ENCODE data around the gene USP40. TPM values are rescaled to one million over a fixed set of nuclear protein-coding genes. Genes with fewer than 3 reads are reported as not detected.
A peak's percentile ranks its signal among the peaks of the same experiment; 100 is the strongest.

USP40 gene
- polyA plus RNA-seq, 3 donors = 4.0 to 13.5 (median 5.1) TPM

GRCh38 chr2:233439191-233439590 lies 127.4 kb downstream of the USP40 start:
- peaks cover 11% of the 10 kb centered on the region for H3K4me1 Mint-ChIP-seq
- DNase-seq = no peak

GRCh38 chr2:233438573-233439147 lies 127.9 kb downstream of the USP40 start:
- Histone ChIP-seq H4K20me1 (ENCODE audit: insufficient read depth, low read length) (peaks cover 90% of the 10 kb centered on the region), H3K9ac (ENCODE audit: insufficient read depth, low read length, poor library complexity, severe bottlenecking) (no peak overlapping the region), H3K4me1 (ENCODE audit: control insufficient read depth in 1 of 2, insufficient read depth in 2 of 2, low read length in 2 of 2) (peaks cover 3 to 7% of the 10 kb centered on the region in 2 donors), H3K9me3 (replicated peaks in 1 of 2; ENCODE audit: control insufficient read depth in 1 of 2, insufficient read depth in 1 of 2, low read length in 2 of 2) (no peaks in the 10 kb centered on the region), H3K79me2 (ENCODE audit: insufficient read depth, low read length) (peaks cover 26% of the 10 kb centered on the region), H2AFZ (ENCODE audit: insufficient read depth, low read depth, low read length, poor library complexity, severe bottlenecking) (no peak overlapping the region), H3K27me3 (ENCODE audit: control insufficient read depth in 2 of 2, insufficient read depth in 2 of 2, low read length in 2 of 2) (no peaks in the 10 kb centered on the region), H3K4me2 (replicated peaks; ENCODE audit: extremely low read depth, low read length, poor library complexity, severe bottlenecking) (no peak overlapping the region), H3K4me3 (replicated peaks in 1 of 3; ENCODE audit: low read depth in 2 of 3, low read length in 3 of 3) (no peak overlapping the region), H3K36me3 (replicated peaks in 1 of 2; ENCODE audit: control insufficient read depth in 1 of 2, insufficient read depth in 2 of 2, low read length in 2 of 2) (peaks cover 78 to 98% of the 10 kb centered on the region in 2 donors), H3K27ac (ENCODE audit: low read depth in 1 of 2, low read length in 2 of 2) (no peak overlapping the region)
- Mint-ChIP-seq H3K9me3 (no peaks in the 10 kb centered on the region), H3K4me1 (peaks cover 11% of the 10 kb centered on the region), H3K4me3 (no peak overlapping the region), H3K27me3 (ENCODE audit: low read depth in 3 of 3) (no peaks in the 10 kb centered on the region), H3K36me3 (peaks cover 78 to 94% of the 10 kb centered on the region in 2 donors), H3K27ac (peak overlapping the region in 1 of 7 donors; percentile 12)
- intact Hi-C loops (cut with micrococcal nuclease) = no loop called here
- TF ChIP-seq CTCF (IDR thresholded peaks at IDR 0.05) = no peak
- DNase-seq = no peak
- 98% methylated on average over 10 of the region's 15 CpGs for whole genome bisulfite sequencing (ENCODE audit: insufficient coverage)

More at GRCh38 chr2:233439191-233439590, 127.4 kb downstream of the USP40 start:
- H3K4me1 ChIP-seq (ENCODE audit: control insufficient read depth in 1 of 2, insufficient read depth in 2 of 2, low read length in 2 of 2) = peaks cover 3 to 7% of the 10 kb centered on the region in 2 donors
- Mint-ChIP-seq H3K27me3 (ENCODE audit: low read depth in 3 of 3) (no peaks in the 10 kb centered on the region), H3K36me3 (peaks cover 82 to 97% of the 10 kb centered on the region in 2 donors), H3K4me3 (no peak overlapping the region), H3K9me3 (no peaks in the 10 kb centered on the region), H3K27ac (peak overlapping the region in 1 of 7 donors; percentile 12)
- WGBS (ENCODE audit: insufficient coverage) = 91% methylated on average over 5 of the region's 9 CpGs
- intact Hi-C loops (cut with micrococcal nuclease) = no loop called here
- H4K20me1 ChIP-seq (ENCODE audit: insufficient read depth, low read length) = peaks cover 90% of the 10 kb centered on the region
- H3K27me3 ChIP-seq (ENCODE audit: control insufficient read depth in 2 of 2, insufficient read depth in 2 of 2, low read length in 2 of 2) = no peaks in the 10 kb centered on the region
- no peak for TF ChIP-seq CTCF (IDR thresholded peaks at IDR 0.05)
- H3K79me2 ChIP-seq (ENCODE audit: insufficient read depth, low read length) = peaks cover 26% of the 10 kb centered on the region
- no peaks in the 10 kb centered on the region for H3K9me3 ChIP-seq (replicated peaks in 1 of 2; ENCODE audit: control insufficient read depth in 1 of 2, insufficient read depth in 1 of 2, low read length in 2 of 2)
- H3K4me3 ChIP-seq (replicated peaks in 1 of 3; ENCODE audit: low read depth in 2 of 3, low read length in 3 of 3) = no peak overlapping the region
- peaks cover 83 to 100% of the 10 kb centered on the region in 2 donors for H3K36me3 ChIP-seq (replicated peaks in 1 of 2; ENCODE audit: control insufficient read depth in 1 of 2, insufficient read depth in 2 of 2, low read length in 2 of 2)
- H3K27ac ChIP-seq (ENCODE audit: low read depth in 1 of 2, low read length in 2 of 2) = no peak overlapping the region
- no peak overlapping the region for H3K4me2 ChIP-seq (replicated peaks; ENCODE audit: extremely low read depth, low read length, poor library complexity, severe bottlenecking)
- no peak overlapping the region for H3K9ac ChIP-seq (ENCODE audit: insufficient read depth, low read length, poor library complexity, severe bottlenecking)
- no peak overlapping the region for H2AFZ ChIP-seq (ENCODE audit: insufficient read depth, low read depth, low read length, poor library complexity, severe bottlenecking)
